Sigmoid colon (tissue), 7 donors: ENCODE measurements around the gene KCTD17. TPM values are rescaled to one million over a fixed set of nuclear protein-coding genes. Genes with fewer than 3 reads are reported as not detected.

ENCODE experiments used
- DNase-seq: peaks from one replicate; pipeline ENCODE4 v3.0.0-alpha.2; 2019
- H3K27ac ChIP-seq, 4 donors: fragments of 200-600 bp; sonication (generic); one replicate each; pipeline ENCODE4 v1.5.1; 2016 to 2019; ENCODE audit warnings: mild to moderate bottlenecking in 1 of 4
- H3K27me3 ChIP-seq, 3 donors: fragments of 200-600 bp; sonication (generic); one replicate each; pipeline ENCODE4 v1.5.1; 2019; ENCODE audit warnings: mild to moderate bottlenecking in 1 of 3
- H3K36me3 ChIP-seq, 4 donors: fragments of 200-600 bp; sonication (generic); one replicate each; pipeline ENCODE4 v1.5.1; 2016 to 2019
- H3K4me1 ChIP-seq, 4 donors: fragments of 200-600 bp; sonication (generic); one replicate each; pipeline ENCODE4 v1.5.1; 2017 to 2019
- H3K4me3 ChIP-seq, 4 donors: fragments of 200-600 bp; sonication (generic); one replicate each; pipeline ENCODE4 v1.5.1; 2017 to 2019; ENCODE audit warnings: mild to moderate bottlenecking in 2 of 4, moderate library complexity in 1 of 4
- H3K9me3 ChIP-seq, 4 donors: fragments of 200-600 bp in 3 of 4; sonication (generic) in 3 of 4; one replicate each; pipeline versions ENCODE4 v1.5.1 to v1.6.1; 2013 to 2019
- CTCF ChIP-seq, 4 experiments: fragments of 450-650 bp in 3 of 4; fragments of 200-600 bp in 1 of 4; IDR thresholded peaks; one replicate each; pipeline ENCODE4 v1.5.1; 2016 to 2019; ENCODE audit warnings: antibody characterized with exemption in 4 of 4, mild to moderate bottlenecking in 3 of 4, moderate library complexity in 2 of 4
- EP300 ChIP-seq, 4 donors: sonication (generic); formaldehyde crosslinking; IDR thresholded peaks; one replicate each; pipeline ENCODE4 v1.6.1; 2017; ENCODE audit warnings: antibody characterized with exemption in 4 of 4
- POLR2A ChIP-seq, 2 donors: fragments of 450-650 bp; IDR thresholded peaks; one replicate each; pipeline ENCODE4 v1.6.1; 2016; ENCODE audit warnings: antibody characterized with exemption in 2 of 2, mild to moderate bottlenecking in 2 of 2, moderate library complexity in 2 of 2
- POLR2AphosphoS5 ChIP-seq, 4 donors: sonication (generic); formaldehyde crosslinking; IDR thresholded peaks; one replicate each; pipeline ENCODE4 v1.6.1; 2017; ENCODE audit warnings: antibody characterized with exemption in 4 of 4
- WGBS, 2 donors: extraction: QIAGEN DNeasy Blood & Tissue Kit; methylation state at CpG; one replicate each; pipeline ENCODE4 v1.1.7; 2013; 5-methylcytosine and 5-hydroxymethylcytosine counted together
- intact Hi-C: fragments of 100-400 bp; cut with DNase I; formaldehyde crosslinking; loops from one replicate; pipeline ENCODE4 v1.15.1; 2023
- polyA plus RNA-seq, 3 donors: library from polyadenylated mRNA; stranded (reverse); fragments of 200-250 nt; gene quantifications; one replicate each; pipeline ENCODE4 v1.2.3, GENCODE V29; 2013
- total RNA-seq, 4 donors: library from RNA; depleted of rRNA; stranded (reverse); fragments of >200 nt; gene quantifications; one replicate each; pipeline ENCODE4 v1.1.0, GENCODE V29; 2016
- donor health status: healthy with polysubstance abuse.
- donor health status: Bipolar disorder and iron deficiency.
- donor health status: healthy.

Gene KCTD17
- total and polyA plus RNA-seq, 7 donors = 17.8 to 55.5 (median 30.1) TPM

DNA sequence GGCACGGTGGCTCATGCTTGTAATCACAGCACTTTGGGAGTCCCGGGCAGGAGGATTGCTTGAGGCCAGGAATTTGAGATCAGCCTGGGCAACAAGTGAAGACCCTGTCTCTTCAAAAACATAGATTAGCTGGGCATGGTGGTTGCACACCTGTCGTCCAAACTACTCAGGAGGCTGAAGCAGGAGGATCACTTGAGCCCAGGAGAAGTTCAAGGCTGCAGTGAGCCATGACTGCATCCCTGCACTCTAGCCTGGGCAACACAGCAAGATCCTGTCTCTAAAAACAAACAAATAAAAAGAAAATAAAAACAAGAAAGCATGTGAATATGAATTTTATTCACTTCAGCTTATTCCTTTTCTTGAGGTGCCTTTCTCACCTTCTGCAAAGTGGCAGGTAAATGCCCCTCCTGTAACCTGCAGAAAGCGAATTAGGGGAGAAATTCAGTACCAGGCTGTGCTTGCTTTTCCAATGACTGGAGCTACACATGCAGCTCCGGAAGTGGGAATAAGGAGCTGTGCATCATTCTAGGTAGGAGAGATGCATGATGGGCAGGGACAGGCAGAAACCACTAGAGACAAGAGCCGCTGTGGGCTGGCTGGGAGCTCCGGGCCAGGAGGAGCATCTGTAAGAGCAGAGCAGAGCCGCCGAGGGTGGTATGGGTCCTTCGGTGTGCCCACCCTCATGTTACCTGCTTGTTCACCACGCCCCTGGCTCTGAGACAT is 14.7 kb upstream of the KCTD17 start:
- Histone ChIP-seq H3K4me3 (no peak overlapping the region), H3K36me3 (no peaks in the 10 kb centered on the region), H3K4me1 (no peaks in the 10 kb centered on the region), H3K27ac (no peak overlapping the region), H3K9me3 (no peaks in the 10 kb centered on the region), H3K27me3 (peaks cover 0 to 18% (median 4%) of the 10 kb centered on the region in 3 donors)
- intact Hi-C loops = no loop called here
- WGBS, 2 donors = 88 to 89% methylated on average over 11 of the region's 11 CpGs
- TF ChIP-seq EP300 (IDR thresholded peaks at IDR 0.05) = no peak
- no peak for DNase-seq

DNA sequence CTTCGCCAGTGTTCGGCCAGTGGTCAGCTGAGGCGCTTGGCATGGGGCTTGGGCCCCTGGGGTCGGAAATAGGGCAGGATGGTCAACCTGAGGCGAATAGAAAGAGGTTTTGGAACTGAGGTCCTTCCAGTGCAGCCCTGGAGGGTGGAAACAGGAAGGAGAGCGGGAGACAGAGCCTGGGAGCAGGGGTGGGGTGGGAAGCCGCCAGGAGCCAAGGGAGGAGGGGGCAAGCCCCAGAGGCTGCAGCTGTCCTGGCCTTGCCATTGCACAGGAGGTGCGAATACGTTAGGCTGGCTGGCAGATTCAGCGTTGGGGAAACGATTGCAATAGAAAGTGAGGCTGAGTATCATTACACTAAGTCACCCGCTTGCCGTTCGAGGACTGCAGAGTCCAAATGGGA is 13.9 kb upstream of the KCTD17 start:
- H3K36me3 ChIP-seq = no peaks in the 10 kb centered on the region
- WGBS, 2 donors = 77 to 83% methylated on average over 14 of the region's 14 CpGs
- intact Hi-C loops = no loop called here
- no peaks in the 10 kb centered on the region for H3K9me3 ChIP-seq
- no peak overlapping the region for H3K27ac ChIP-seq
- no peak overlapping the region for H3K4me3 ChIP-seq
- TF ChIP-seq POLR2AphosphoS5 (IDR thresholded peaks at IDR 0.05) (no peak), CTCF (IDR thresholded peaks at IDR 0.05) (no peak), POLR2A (IDR thresholded peaks at IDR 0.05) (no peak), EP300 (IDR thresholded peaks at IDR 0.05) (no peak)
- H3K4me1 ChIP-seq = no peaks in the 10 kb centered on the region
- peaks cover 0 to 18% (median 4%) of the 10 kb centered on the region in 3 donors for H3K27me3 ChIP-seq
- no peak for DNase-seq

DNA sequence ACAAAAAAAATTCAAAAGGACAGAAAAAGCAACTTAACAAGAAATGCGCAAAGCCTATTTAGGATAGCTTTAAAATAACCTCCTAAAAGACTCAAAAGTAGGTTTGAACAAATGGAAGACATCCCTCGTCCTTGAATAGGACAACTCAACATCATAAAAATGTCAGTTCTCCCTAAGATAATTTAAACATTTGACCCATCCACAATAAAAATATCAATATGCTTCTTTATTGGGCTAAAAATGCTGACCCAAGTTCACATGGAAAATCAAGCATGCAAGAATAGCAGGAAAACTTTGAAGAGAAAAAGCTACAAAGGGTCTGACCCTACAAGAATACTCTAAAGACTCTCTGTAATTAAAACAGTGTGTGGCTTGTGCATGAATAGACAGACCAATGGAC is 12.1 kb upstream of the KCTD17 start:
- no peaks in the 10 kb centered on the region for H3K9me3 ChIP-seq
- no peaks in the 10 kb centered on the region for H3K4me1 ChIP-seq
- DNase-seq = no peak
- no peak for TF ChIP-seq POLR2AphosphoS5 (IDR thresholded peaks at IDR 0.05)
- TF ChIP-seq CTCF (IDR thresholded peaks at IDR 0.05) = no peak
- TF ChIP-seq POLR2A (IDR thresholded peaks at IDR 0.05) = no peak
- no peak for TF ChIP-seq EP300 (IDR thresholded peaks at IDR 0.05)
- H3K4me3 ChIP-seq = no peak overlapping the region
- H3K36me3 ChIP-seq = no peaks in the 10 kb centered on the region
- 85 to 88% methylated on average over 2 of the region's 2 CpGs for WGBS, 2 donors
- H3K27me3 ChIP-seq = peaks cover 0 to 23% (median 4%) of the 10 kb centered on the region in 3 donors
- intact Hi-C loops = no loop called here
- H3K27ac ChIP-seq = no peak overlapping the region

GRCh38 chr22:37043209-37043827 is 8.2 kb upstream of the KCTD17 start:
- no peak for DNase-seq
- Histone ChIP-seq H3K9me3 (no peaks in the 10 kb centered on the region), H3K27me3 (peaks cover 0 to 5% (median 0%) of the 10 kb centered on the region in 3 donors), H3K27ac (no peak overlapping the region), H3K4me1 (no peaks in the 10 kb centered on the region), H3K36me3 (no peaks in the 10 kb centered on the region), H3K4me3 (no peak overlapping the region)
- TF ChIP-seq CTCF (IDR thresholded peaks at IDR 0.05) (no peak), POLR2A (IDR thresholded peaks at IDR 0.05) (no peak)
- intact Hi-C loops = loop anchor here (10.0 kb wide), 1 partner anchor 259 kb away; no protein-coding TSS in a partner anchor
- 38 to 64% methylated on average over 7 of the region's 7 CpGs for WGBS, 2 donors

DNA sequence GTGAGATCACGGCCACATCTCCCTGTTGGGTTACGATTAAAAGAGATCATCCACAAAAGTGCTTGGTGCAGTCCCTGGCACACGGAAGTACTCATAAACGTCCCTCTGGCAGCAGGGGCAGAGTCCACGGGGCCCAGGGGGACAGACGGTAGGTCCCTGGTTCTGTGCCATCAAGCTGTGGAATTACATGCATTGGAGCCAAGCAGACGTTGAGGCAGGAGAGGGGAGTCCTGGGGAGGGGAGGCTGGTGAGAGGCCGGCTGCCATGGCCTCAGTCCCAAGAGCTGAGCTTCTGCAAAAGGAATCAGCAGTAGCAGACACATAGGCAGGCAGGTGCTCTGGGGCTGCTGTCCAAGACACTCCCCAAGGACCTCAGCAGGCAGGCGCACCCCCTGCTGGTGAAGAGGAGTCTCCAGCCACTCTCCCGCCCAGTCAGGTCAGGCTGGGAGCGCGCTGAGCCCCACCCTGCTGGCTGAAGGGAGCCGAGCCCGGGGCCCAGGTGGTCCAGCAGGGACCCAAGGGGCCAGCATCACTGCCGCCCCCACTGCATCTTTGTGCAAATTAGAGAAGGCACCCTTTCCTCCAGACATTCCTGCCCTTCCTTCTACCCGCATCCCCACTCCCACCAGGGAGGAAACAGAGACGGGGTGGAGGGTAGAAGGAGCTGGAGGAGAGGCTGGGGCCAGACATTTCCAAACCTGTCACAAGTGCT is 7.6 kb upstream of the KCTD17 start:
- DNase-seq = no peak

More for the DNA sequence above, 7.6 kb upstream of the KCTD17 start:
- no peaks in the 10 kb centered on the region for H3K9me3 ChIP-seq
- H3K4me3 ChIP-seq = no peak overlapping the region
- WGBS, 2 donors = 10 to 40% methylated on average over 17 of the region's 17 CpGs
- peaks cover 0 to 5% (median 0%) of the 10 kb centered on the region in 3 donors for H3K27me3 ChIP-seq
- intact Hi-C loops = loop anchor here (10.0 kb wide), 1 partner anchor 259 kb away; no protein-coding TSS in a partner anchor
- peak in 3 of 4 experiments; percentile 21 to 54 (median 48) for TF ChIP-seq CTCF (IDR thresholded peaks at IDR 0.05)
- no peak for TF ChIP-seq EP300 (IDR thresholded peaks at IDR 0.05)
- H3K4me1 ChIP-seq = no peaks in the 10 kb centered on the region
- no peaks in the 10 kb centered on the region for H3K36me3 ChIP-seq
- H3K27ac ChIP-seq = no peak overlapping the region
